ENCODE results near the gene PNMA8C. TPM values are rescaled to one million over a fixed set of nuclear protein-coding genes. Genes with fewer than 3 reads are reported as not detected.
A peak's percentile ranks its signal among the peaks of the same experiment; 100 is the strongest.

Gene PNMA8C
- total RNA-seq, 2 experiments from 2014 or later: not detected

DNA sequence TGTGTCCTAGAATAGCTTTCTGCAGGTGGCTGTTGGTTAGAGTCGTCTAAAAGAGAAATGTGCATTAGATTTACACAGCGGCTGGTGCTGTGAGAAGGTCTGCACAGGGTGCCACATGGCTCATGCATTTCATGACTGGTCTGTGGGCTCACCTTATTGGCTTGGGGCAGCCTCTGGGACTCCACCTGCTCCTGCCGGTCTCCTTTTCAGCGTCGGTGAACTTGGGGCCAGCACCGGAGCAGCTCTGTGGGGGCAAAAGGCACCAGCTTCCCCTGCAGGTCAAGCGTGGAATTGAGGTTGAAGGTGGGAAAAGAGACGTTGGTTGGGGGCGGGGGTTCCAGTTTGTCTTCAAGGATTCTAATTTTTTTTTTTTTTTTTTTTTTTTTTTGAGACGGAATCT is 3.1 kb upstream of the PNMA8C start:
- Histone ChIP-seq H3K27me3 (ENCODE audit: control insufficient read depth in 1 of 2, insufficient read depth in 2 of 2, low read length in 2 of 2) (peaks cover 24 to 39% of the 10 kb centered on the region in 2 experiments), H3K36me3 (ENCODE audit: insufficient read depth, low read length) (no peaks in the 10 kb centered on the region), H3K4me1 (ENCODE audit: insufficient read depth, low read length) (peaks cover 13% of the 10 kb centered on the region), H3K4me3 (ENCODE audit: low read length) (no peak overlapping the region), H3K9me3 (ENCODE audit: control insufficient read depth in 1 of 2, insufficient read depth in 1 of 2, low read length in 2 of 2) (peaks cover 0 to 6% of the 10 kb centered on the region in 2 experiments), H3K27ac (ENCODE audit: low read depth in 1 of 2, low read length in 2 of 2) (no peak overlapping the region)
- no peak overlapping the region for H3K27ac Mint-ChIP-seq
- CTCF ChIA-PET: interaction anchor here (0.7 kb wide), 1 partner anchor 342 kb away, joined by 4 read pairs; no protein-coding TSS in a partner anchor
- H3K27me3 Mint-ChIP-seq: peaks cover 73% of the 10 kb centered on the region
- no peaks in the 10 kb centered on the region for H3K36me3 Mint-ChIP-seq (ENCODE audit: low read depth)
- H3K9me3 Mint-ChIP-seq: no peaks in the 10 kb centered on the region
- intact Hi-C loops (cut with DNase I, micrococcal nuclease): no loop called here
- peak in 1 of 14 experiments; percentile 17 for DNase-seq
- H3K4me3 Mint-ChIP-seq: no peak overlapping the region
- no peak for ATAC-seq (ENCODE audit: poor library complexity)
- TF ChIP-seq, protein P1, sequence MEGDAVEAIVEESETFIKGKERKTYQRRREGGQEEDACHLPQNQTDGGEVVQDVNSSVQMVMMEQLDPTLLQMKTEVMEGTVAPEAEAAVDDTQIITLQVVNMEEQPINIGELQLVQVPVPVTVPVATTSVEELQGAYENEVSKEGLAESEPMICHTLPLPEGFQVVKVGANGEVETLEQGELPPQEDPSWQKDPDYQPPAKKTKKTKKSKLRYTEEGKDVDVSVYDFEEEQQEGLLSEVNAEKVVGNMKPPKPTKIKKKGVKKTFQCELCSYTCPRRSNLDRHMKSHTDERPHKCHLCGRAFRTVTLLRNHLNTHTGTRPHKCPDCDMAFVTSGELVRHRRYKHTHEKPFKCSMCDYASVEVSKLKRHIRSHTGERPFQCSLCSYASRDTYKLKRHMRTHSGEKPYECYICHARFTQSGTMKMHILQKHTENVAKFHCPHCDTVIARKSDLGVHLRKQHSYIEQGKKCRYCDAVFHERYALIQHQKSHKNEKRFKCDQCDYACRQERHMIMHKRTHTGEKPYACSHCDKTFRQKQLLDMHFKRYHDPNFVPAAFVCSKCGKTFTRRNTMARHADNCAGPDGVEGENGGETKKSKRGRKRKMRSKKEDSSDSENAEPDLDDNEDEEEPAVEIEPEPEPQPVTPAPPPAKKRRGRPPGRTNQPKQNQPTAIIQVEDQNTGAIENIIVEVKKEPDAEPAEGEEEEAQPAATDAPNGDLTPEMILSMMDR (IDR thresholded peaks at IDR 0.05): no peak
- H3K4me1 Mint-ChIP-seq (ENCODE audit: low read depth): peaks cover 22% of the 10 kb centered on the region
- POLR2A ChIA-PET: no interaction called here

DNA sequence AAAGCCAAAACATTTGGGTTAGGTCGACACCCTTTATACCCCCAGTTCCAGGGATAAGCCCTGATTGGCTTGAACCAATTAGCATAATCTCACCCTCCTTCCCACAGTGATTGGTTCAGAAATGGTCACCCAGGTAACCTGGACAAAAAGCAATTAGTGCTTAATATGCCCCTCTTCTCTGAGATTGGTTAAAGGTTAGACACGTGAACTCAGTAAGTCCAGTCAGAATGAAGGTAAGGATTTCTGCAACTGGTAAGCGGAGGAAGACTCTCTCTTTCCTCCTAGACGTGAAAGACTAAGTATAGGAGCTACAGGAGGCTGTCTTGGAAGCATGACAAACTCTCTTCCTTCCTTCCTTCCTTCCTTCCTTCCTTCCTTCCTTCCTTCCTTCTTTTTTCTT is 1.3 kb upstream of the PNMA8C start:
- Mint-ChIP-seq H3K36me3 (ENCODE audit: low read depth) (no peaks in the 10 kb centered on the region), H3K27ac (no peak overlapping the region), H3K4me1 (ENCODE audit: low read depth) (peaks cover 31% of the 10 kb centered on the region), H3K4me3 (no peak overlapping the region), H3K27me3 (peaks cover 83% of the 10 kb centered on the region), H3K9me3 (no peaks in the 10 kb centered on the region)
- Histone ChIP-seq H3K36me3 (ENCODE audit: insufficient read depth, low read length) (no peaks in the 10 kb centered on the region), H3K4me1 (ENCODE audit: insufficient read depth, low read length) (peaks cover 19% of the 10 kb centered on the region), H3K4me3 (ENCODE audit: low read length) (no peak overlapping the region), H3K9me3 (ENCODE audit: control insufficient read depth in 1 of 2, insufficient read depth in 1 of 2, low read length in 2 of 2) (peaks cover 0 to 11% of the 10 kb centered on the region in 2 experiments), H3K27me3 (ENCODE audit: control insufficient read depth in 1 of 2, insufficient read depth in 2 of 2, low read length in 2 of 2) (peaks cover 39 to 55% of the 10 kb centered on the region in 2 experiments), H3K27ac (ENCODE audit: low read depth in 1 of 2, low read length in 2 of 2) (no peak overlapping the region)
- TF ChIP-seq, protein P1 (IDR thresholded peaks at IDR 0.05): no peak
- intact Hi-C loops (cut with DNase I, micrococcal nuclease): no loop called here
- ChIA-PET CTCF (no interaction called here), POLR2A (no interaction called here)
- ATAC-seq (ENCODE audit: poor library complexity): no peak
- no peak for DNase-seq

DNA sequence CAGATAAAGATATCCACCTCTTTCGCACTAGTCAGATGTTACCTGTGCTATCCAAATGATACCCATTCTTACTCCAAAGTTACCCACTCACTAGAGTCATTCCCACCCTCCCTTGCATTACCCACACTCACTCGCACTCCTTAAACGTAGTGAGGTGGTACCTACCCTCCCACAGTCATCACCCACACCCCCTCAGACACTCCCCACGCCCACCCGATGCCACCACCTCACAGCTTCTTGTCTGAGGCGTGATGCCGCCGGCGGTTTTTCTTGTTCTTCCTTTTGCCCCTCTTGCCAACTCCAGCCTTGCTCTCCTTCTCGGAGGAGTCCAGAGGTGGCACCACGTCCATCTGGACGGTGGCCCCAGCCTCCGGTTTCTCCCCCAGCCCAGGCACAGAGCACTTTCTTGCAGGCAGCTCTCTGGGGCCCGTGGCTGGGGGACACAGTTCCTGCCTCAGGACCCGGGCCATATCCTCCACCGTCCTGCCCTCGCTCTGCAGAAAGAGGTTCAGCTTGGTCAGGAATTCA is 1.2 kb downstream of the PNMA8C start:
- no peaks in the 10 kb centered on the region for H3K36me3 Mint-ChIP-seq (ENCODE audit: low read depth)
- peaks cover 31% of the 10 kb centered on the region for H3K4me1 Mint-ChIP-seq (ENCODE audit: low read depth)
- Histone ChIP-seq H3K27ac (ENCODE audit: low read depth in 1 of 2, low read length in 2 of 2) (no peak overlapping the region), H3K27me3 (ENCODE audit: control insufficient read depth in 1 of 2, insufficient read depth in 2 of 2, low read length in 2 of 2) (peaks cover 45 to 62% of the 10 kb centered on the region in 2 experiments), H3K36me3 (ENCODE audit: insufficient read depth, low read length) (no peaks in the 10 kb centered on the region), H3K9me3 (ENCODE audit: control insufficient read depth in 1 of 2, insufficient read depth in 1 of 2, low read length in 2 of 2) (peaks cover 0 to 11% of the 10 kb centered on the region in 2 experiments), H3K4me3 (ENCODE audit: low read length) (no peak overlapping the region), H3K4me1 (ENCODE audit: insufficient read depth, low read length) (peaks cover 19% of the 10 kb centered on the region)
- intact Hi-C loops (cut with DNase I, micrococcal nuclease): no loop called here
- no peaks in the 10 kb centered on the region for H3K9me3 Mint-ChIP-seq
- TF ChIP-seq, protein P1 (IDR thresholded peaks at IDR 0.05): no peak
- DNase-seq (no peak), ATAC-seq (ENCODE audit: poor library complexity) (no peak)
- H3K4me3 Mint-ChIP-seq: peak overlapping the region; percentile 40
- peaks cover 78% of the 10 kb centered on the region for H3K27me3 Mint-ChIP-seq
- POLR2A ChIA-PET: no interaction called here
- CTCF ChIA-PET: interaction anchor here (0.6 kb wide), 1 partner anchor 21 kb away, joined by 5 read pairs; no protein-coding TSS in a partner anchor
- no peak overlapping the region for H3K27ac Mint-ChIP-seq
